Keratinocyte (primary cell): ENCODE data around the gene ADAM33. TPM values are rescaled to one million over a fixed set of nuclear protein-coding genes. Genes with fewer than 3 reads are reported as not detected.

Experiments
- DNase-seq: peaks from one replicate; pipeline ENCODE4 v3.0.0-alpha.2; 2011; ENCODE audit warnings: low read depth, missing footprints, low spot score
- FAIRE-seq: peaks from 2 replicates; lab custom pipeline; 2011; peaks lifted over from hg19 to GRCh38; lab: Jason Lieb, UNC
- H2AFZ ChIP-seq: 2 replicates; pipeline ENCODE4 v1.6.0; 2012; ENCODE audit warnings: low read length, control low read depth, inconsistent platforms; ENCODE audit not compliant: control insufficient read depth
- H3K27ac ChIP-seq: 2 replicates; pipeline ENCODE4 v1.5.1; 2011; ENCODE audit warnings: low read length; ENCODE audit not compliant: control insufficient read depth, insufficient read depth
- H3K27me3 ChIP-seq: 3 replicates; pipeline ENCODE4 v1.6.0; 2011; ENCODE audit warnings: low read length; ENCODE audit not compliant: control insufficient read depth, insufficient read depth; ENCODE audit errors: extremely low read depth
- H3K36me3 ChIP-seq, 2 experiments: 2 replicates in 1 of 2; 3 replicates in 1 of 2; pipeline ENCODE4 v1.5.1; 2011; ENCODE audit warnings: low read length in 2 of 2, mild to moderate bottlenecking in 1 of 2; ENCODE audit not compliant: control insufficient read depth in 2 of 2, insufficient read depth in 2 of 2; ENCODE audit errors: extremely low read depth in 1 of 2
- H3K4me1 ChIP-seq: 3 replicates; pipeline ENCODE4 v1.5.1; 2011; ENCODE audit warnings: low read length; ENCODE audit not compliant: control insufficient read depth, insufficient read depth; ENCODE audit errors: extremely low read depth
- H3K4me2 ChIP-seq: 3 replicates; pipeline ENCODE4 v1.6.0; 2011; ENCODE audit warnings: low read depth, low read length; ENCODE audit not compliant: control insufficient read depth, insufficient read depth; ENCODE audit errors: extremely low read depth
- H3K4me3 ChIP-seq, 3 experiments: fragments of 200-600 bp in 1 of 3; sonication (generic) in 1 of 3; 2 replicates in 2 of 3; 3 replicates in 1 of 3; pipeline ENCODE4 v1.5.1; 2011 to 2016; ENCODE audit warnings: low read length in 3 of 3, mild to moderate bottlenecking in 3 of 3, control low read depth in 2 of 3, inconsistent platforms in 1 of 3, low read depth in 1 of 3, mixed read lengths in 1 of 3, mixed run types in 1 of 3, moderate library complexity in 1 of 3; ENCODE audit not compliant: control insufficient read depth in 2 of 3, insufficient read depth in 2 of 3; ENCODE audit errors: extremely low read depth in 1 of 3
- H3K79me2 ChIP-seq: 2 replicates; pipeline ENCODE4 v1.6.0; 2012; ENCODE audit warnings: low read length; ENCODE audit not compliant: control insufficient read depth, insufficient read depth
- H3K9ac ChIP-seq: 3 replicates; pipeline ENCODE4 v1.6.0; 2011; ENCODE audit warnings: low read length; ENCODE audit not compliant: control insufficient read depth, insufficient read depth; ENCODE audit errors: extremely low read depth
- H3K9me1 ChIP-seq: 3 replicates; pipeline ENCODE4 v1.6.0; 2011; ENCODE audit warnings: low read length; ENCODE audit not compliant: control insufficient read depth, insufficient read depth; ENCODE audit errors: extremely low read depth
- H3K9me3 ChIP-seq: 2 replicates; pipeline ENCODE4 v1.5.1; 2012; ENCODE audit warnings: low read depth, low read length; ENCODE audit not compliant: control insufficient read depth
- H4K20me1 ChIP-seq: 3 replicates; pipeline ENCODE4 v1.6.0; 2011; ENCODE audit warnings: low read length; ENCODE audit not compliant: control insufficient read depth, insufficient read depth; ENCODE audit errors: extremely low read depth
- CTCF ChIP-seq, 3 experiments: IDR thresholded peaks in 1 of 3; conservative IDR thresholded peaks in 1 of 3; optimal IDR thresholded peaks in 1 of 3; 2 replicates in 2 of 3; 3 replicates in 1 of 3; pipeline versions ENCODE3 to v1.5.1; 2011; ENCODE audit warnings: low read length in 3 of 3, mild to moderate bottlenecking in 3 of 3, moderate library complexity in 2 of 3, control low read depth in 1 of 3, inconsistent platforms in 1 of 3; ENCODE audit not compliant: insufficient read depth in 2 of 3; ENCODE audit errors: extremely low read depth in 1 of 3
- EZH2 ChIP-seq: IDR thresholded peaks from one replicate; pipeline ENCODE4 v1.6.1; 2012; ENCODE audit warnings: inconsistent platforms, mild to moderate bottlenecking, low read length, moderate library complexity
- dilution Hi-C: fragments of 300-500 bp; cut with MboI; formaldehyde crosslinking; loops from one replicate; pipeline ENCODE4 v1.7.0; 2020; ENCODE audit warnings: low sequenced_read_pairs; ENCODE audit not compliant: extremely low pct_ligation_motif_present
- polyA plus RNA-seq, 5 experiments: library from polyadenylated mRNA; depleted of rRNA in 3 of 5; stranded (reverse) in 3 of 5; stranded (forward) in 1 of 5; unstranded in 1 of 5; fragments of >200 nt; gene quantifications; 1 replicate in 1 of 5; 2 replicates in 3 of 5; 3 replicates in 1 of 5; pipeline versions ENCODE4 v1.2.1 to v1.2.3, GENCODE V29; 2011 to 2012; ENCODE audit warnings: missing spikeins in 2 of 5, low read depth in 1 of 5, low replicate concordance in 1 of 5

ADAM33 gene
- polyA plus RNA-seq, 1 donor (not counting 4 experiments of a cell fraction or from before 2014, with no cell fraction given) = not detected

GRCh38 chr20:3661060-3661813 lies 20.6 kb downstream of the ADAM33 start:
- peaks cover 65% of the 10 kb centered on the region for H3K27me3 ChIP-seq
- H3K9me1 ChIP-seq = no peaks in the 10 kb centered on the region
- H3K4me2 ChIP-seq = no peak overlapping the region
- no peak overlapping the region for H3K27ac ChIP-seq
- dilution Hi-C loops = no loop called here
- no peak for TF ChIP-seq CTCF (optimal IDR thresholded peaks at IDR 0.05 in 1 of 3, IDR thresholded peaks at IDR 0.05 in 1 of 3, conservative IDR thresholded peaks at IDR 0.05 in 1 of 3; ENCODE audit: extremely low read depth in 1 of 3, insufficient read depth in 2 of 3, low read length in 3 of 3)
- TF ChIP-seq EZH2 = peak; percentile 91
- FAIRE-seq (no peak), DNase-seq (no peak)
- no peak overlapping the region for H3K9ac ChIP-seq
- H3K79me2 ChIP-seq = no peaks in the 10 kb centered on the region
- H3K4me3 ChIP-seq = no peak overlapping the region
- H3K9me3 ChIP-seq = no peaks in the 10 kb centered on the region
- H3K36me3 ChIP-seq = no peaks in the 10 kb centered on the region
- H2AFZ ChIP-seq = no peak overlapping the region
- H4K20me1 ChIP-seq = no peaks in the 10 kb centered on the region
- H3K4me1 ChIP-seq = no peaks in the 10 kb centered on the region

GRCh38 chr20:3660262-3661059 lies 21.3 kb downstream of the ADAM33 start:
- Histone ChIP-seq H3K4me3 (no peak overlapping the region), H3K36me3 (no peaks in the 10 kb centered on the region)

More at GRCh38 chr20:3660262-3661059, 21.3 kb downstream of the ADAM33 start:
- Histone ChIP-seq H2AFZ (no peak overlapping the region), H3K9me1 (no peaks in the 10 kb centered on the region), H3K4me1 (no peaks in the 10 kb centered on the region), H3K9ac (no peak overlapping the region), H3K9me3 (no peaks in the 10 kb centered on the region), H3K27me3 (peaks cover 65% of the 10 kb centered on the region), H3K79me2 (no peaks in the 10 kb centered on the region), H3K27ac (no peak overlapping the region), H4K20me1 (no peaks in the 10 kb centered on the region), H3K4me2 (no peak overlapping the region)
- FAIRE-seq (no peak), DNase-seq (no peak)
- dilution Hi-C loops = no loop called here
- TF ChIP-seq EZH2 (no peak), CTCF (optimal IDR thresholded peaks at IDR 0.05 in 1 of 3, IDR thresholded peaks at IDR 0.05 in 1 of 3, conservative IDR thresholded peaks at IDR 0.05 in 1 of 3; ENCODE audit: extremely low read depth in 1 of 3, insufficient read depth in 2 of 3, low read length in 3 of 3) (no peak)
